Measurements from ENCODE around the gene TRAF3.

- TF ChIP-seq CTCF (IDR thresholded peaks at IDR 0.05; ENCODE audit: low read depth, low read length, missing input control) (no peak), JUND (IDR thresholded peaks at IDR 0.05) (no peak), TAF1 (conservative IDR thresholded peaks at IDR 0.05) (no peak), REST (IDR thresholded peaks at IDR 0.05) (no peak), GABPA (IDR thresholded peaks at IDR 0.05 in 1 of 2, conservative IDR thresholded peaks at IDR 0.05 in 1 of 2) (no peak), MAX (IDR thresholded peaks at IDR 0.05) (no peak), EGR1 (IDR thresholded peaks at IDR 0.05; ENCODE audit: low read depth in 2 of 2) (no peak), SP1 (IDR thresholded peaks at IDR 0.05) (no peak), ATF3 (IDR thresholded peaks at IDR 0.05) (no peak), RAD21 (IDR thresholded peaks at IDR 0.05) (no peak), RXRA (IDR thresholded peaks at IDR 0.05) (no peak), YY1 (IDR thresholded peaks at IDR 0.05) (no peak), ZBTB33 (IDR thresholded peaks at IDR 0.05) (no peak)
Observed at GRCh38 chr14:102888748-102889147, 111.5 kb downstream of the TRAF3 start.

Data from liver (tissue), 3 donors.